Right kidney (tissue), 1 donor: ENCODE measurements around the gene MYBBP1A.

ENCODE experiments used
- DNase-seq: peaks from one replicate; pipeline ENCODE4 v3.0.0-alpha.2; 2016

MYBBP1A gene

DNA sequence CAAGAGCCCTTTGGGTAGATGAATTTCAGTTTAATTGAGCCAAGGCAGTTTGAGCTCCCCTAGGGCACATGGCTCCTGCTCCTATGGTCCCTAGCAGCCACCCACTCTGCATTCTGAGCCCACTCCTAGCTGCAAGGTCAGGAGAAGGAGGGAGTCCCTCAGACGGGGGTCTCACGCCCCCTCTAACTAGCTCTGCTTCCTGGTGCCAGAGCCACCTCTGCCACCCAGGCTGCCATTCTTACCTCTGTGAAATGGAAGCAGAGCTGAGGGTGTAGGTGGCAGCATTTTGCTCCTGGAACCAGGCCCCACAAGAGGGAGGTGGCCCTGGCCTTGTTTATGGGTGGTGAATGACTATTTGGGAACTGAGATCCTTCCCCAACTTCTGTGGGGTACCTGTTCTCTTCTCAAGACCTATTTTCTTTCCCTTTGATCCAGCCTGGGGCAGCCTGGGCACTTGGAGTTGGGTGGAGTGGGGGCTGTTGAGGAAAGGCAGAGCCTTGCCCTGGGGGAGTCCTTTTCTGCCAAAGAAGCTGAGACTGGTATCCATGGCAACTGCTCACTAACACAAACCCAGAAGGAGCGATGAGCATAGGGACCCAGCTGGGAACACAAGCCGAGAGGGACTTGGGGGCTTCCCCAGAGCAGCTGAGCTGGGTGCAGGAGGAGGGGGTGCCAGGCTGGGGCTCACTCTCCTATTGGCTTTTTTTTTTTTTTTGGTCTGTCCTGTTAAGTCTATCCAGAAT lies 51.7 kb downstream of the MYBBP1A start:
- DNase-seq = no peak

DNA sequence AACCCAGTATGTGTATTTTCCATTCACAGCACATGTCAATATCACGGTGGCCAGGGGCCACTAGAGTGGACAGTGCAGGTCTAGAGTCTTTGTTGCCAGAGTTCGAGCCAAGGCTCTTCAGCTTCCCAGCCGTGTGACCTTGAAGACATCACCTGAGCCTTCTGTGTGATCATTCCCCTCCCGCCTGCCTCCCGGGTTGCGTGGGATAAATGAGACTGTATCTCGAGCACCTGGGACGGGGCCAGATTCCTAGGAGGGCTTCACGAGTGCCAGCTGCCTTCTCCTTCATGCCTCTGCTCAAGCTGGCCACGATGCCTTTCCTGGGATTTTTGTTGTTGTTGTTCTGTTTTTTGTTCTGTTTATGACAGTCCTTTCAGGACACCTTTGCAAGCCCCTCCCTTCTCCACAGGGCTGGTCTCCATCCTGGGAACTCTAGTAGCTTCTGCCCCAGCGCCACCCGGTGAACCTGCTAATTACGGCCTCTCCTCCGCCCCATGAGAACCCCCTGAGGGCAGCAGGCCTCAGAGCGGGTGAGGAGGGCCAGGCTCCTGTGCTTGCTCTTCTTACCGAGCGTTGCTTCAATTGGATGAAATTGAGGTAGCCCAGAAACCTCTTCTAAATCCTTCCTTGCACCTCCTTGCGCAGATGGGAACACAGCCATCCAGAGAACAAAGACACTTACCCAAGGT lies 52.6 kb downstream of the MYBBP1A start:
- no peak for DNase-seq

DNA sequence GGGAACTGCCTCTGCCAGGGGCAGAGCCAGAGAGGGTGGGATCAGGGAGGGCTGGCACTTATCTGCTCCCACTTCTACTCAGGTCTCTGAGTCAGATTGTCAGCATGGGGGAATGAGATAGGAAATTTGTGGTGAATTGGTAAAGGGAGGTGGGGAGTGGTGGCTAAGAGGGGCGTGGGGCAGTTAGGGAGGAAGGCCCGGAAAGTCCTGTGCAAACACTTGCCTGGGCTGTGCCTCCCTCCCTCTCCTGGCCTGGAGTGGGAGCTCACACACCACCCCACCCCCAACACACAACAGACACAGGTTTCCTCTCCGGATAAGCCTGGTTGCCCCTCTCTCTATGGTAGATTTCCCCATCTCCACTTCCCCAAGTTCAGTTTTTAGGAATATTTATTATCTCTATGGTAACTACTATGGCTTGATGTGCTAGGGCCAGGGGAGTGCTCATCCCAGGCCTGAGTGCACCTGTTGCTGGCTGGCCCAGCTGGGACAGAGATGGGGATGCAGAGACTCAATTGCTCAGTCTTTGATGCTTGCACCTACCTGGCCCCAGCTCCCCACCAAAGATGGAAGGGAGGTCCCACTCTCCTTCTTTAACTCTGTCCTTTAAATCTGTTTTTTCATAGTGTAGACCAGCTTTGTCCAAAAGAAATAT lies 53.8 kb downstream of the MYBBP1A start:
- no peak for DNase-seq

DNA sequence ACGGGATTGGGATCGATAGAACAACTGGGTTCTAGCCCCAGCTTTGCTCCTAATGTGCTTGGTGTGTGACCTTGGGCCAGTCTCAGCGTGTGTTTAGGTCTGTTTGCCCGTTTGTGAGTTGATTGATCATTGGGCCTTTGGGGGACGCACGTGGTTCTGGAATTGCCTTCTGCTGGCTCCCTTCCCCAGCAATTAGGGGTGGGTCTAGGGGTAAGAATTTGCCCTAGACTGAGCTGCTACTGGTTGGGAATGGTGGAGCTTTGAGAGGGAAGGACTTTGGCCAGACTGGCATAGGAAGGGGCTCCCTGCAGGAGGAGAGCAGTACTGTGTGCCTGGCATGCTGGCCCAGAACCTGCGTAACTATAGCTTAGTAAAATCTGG lies 55.0 kb downstream of the MYBBP1A start:
- DNase-seq = no peak

DNA sequence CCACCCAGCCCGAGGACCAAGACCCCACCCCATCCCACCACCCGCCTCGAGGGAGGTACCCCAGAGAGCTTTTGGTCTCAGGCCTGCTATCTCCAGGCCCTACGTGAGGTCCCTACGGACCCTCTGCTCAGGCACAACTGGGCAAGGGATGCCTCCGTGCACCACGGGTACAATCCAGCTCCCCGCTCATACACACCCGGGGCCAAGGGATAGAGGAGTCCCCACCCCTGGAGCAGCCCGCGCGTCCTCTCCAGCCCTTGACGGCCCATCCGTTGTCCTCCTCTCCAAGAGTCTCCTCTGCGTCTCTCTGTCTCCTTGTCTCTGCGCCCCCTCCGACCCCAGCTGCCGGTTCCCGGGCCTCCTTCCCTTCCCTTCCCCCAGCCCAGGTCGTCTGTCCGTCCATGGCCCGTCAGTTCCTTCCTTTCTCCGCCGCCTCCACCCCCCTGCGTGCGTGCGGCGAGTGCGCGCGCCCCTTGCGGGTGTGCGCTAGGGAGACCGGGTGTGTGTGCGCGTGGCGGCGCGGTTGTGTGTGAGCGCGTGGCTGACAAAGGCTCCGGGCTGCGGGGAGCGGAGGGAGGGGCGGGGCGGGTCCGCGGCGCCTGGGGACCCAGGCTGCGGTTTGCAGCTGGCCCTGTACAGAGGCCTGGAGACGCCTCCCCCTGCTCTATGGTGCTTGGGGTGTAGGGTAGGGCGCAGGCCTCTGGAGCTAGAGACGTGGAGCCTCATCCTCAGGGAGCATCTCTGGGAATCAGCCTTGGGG lies 55.6 kb downstream of the MYBBP1A start:
- DNase-seq = peak; percentile 63

DNA sequence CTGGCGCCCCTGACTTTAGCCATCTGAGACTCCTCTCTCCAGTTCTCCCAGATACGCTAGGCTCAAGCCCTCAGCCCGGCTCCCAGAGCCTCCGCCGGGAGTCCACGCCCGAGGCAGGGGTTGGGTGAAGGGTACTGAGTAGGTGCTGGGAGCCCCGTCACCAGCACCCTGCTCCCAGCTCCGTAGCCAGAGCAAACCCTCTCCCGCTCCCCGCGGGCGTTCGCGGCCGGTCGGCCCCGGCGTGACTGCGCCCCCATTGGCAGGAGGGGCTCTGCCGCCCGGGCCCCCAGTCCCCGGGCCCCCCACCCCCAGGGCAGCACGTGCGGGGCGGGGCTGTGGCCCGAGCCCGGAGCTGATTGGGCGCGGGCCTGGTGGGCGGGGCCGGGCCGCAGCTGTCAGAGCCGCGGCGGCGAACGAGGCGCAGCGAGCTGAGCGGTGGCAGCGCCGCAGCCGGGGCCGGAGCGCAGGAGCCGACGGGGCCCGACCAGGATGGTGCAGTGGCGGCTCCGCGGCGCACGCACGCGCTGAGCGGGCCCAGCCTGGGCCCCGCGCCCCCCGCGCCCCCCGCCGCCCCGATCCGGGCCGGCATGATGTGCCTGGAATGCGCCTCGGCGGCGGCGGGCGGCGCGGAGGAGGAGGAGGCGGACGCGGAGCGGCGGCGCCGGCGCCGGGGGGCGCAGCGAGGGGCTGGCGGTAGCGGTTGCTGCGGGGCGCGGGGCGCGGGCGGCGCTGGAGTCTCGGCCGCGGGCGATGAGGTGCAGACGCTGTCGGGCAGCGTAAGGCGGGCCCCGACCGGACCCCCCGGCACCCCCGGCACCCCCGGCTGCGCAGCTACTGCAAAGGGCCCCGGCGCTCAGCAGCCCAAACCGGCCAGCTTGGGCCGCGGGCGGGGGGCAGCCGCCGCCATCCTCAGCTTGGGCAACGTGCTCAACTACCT lies 56.5 kb downstream of the MYBBP1A start, which contains the start of gene SPNS2:
TSS of gene SPNS2 (plus strand) at position 421 of the 937 bp plus-strand sequence. CDS start at position 588, 167 bp downstream.
- DNase-seq = peak; percentile 61

DNA sequence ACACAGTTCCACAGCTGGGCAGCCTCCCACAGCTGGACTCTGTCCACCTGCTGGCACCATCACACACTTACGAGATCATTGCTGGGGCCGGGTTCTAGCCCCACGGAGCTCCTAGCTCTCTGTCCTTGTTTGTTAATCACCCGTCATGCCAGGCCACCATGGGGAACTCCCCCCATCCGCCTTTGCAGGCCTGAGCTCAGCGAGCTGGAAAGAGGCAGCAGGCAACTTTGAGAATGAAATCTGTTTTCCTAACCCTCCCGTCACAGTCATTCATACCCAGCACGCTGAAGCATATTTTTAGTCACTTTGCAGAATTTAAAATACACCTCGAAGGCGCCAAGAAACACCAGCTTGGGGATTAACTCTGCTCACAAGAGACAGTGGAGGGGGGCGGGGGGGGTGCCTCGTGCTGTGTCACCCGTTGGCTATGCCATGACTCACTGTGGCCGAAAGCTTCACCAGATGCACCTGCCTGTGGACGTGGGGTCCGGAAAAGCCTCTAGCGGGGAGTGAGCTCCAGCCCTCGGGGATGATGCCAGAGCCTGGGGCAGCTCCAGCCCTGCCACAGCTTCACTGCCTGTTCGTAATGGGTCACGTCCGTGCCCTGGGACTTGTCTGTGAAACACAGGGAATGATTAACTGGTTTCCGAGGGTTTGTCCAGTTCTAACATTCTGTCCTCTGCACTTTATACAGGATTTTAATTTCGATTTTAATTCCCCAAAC lies 57.9 kb downstream of the MYBBP1A start:
- DNase-seq = peak; percentile 52

DNA sequence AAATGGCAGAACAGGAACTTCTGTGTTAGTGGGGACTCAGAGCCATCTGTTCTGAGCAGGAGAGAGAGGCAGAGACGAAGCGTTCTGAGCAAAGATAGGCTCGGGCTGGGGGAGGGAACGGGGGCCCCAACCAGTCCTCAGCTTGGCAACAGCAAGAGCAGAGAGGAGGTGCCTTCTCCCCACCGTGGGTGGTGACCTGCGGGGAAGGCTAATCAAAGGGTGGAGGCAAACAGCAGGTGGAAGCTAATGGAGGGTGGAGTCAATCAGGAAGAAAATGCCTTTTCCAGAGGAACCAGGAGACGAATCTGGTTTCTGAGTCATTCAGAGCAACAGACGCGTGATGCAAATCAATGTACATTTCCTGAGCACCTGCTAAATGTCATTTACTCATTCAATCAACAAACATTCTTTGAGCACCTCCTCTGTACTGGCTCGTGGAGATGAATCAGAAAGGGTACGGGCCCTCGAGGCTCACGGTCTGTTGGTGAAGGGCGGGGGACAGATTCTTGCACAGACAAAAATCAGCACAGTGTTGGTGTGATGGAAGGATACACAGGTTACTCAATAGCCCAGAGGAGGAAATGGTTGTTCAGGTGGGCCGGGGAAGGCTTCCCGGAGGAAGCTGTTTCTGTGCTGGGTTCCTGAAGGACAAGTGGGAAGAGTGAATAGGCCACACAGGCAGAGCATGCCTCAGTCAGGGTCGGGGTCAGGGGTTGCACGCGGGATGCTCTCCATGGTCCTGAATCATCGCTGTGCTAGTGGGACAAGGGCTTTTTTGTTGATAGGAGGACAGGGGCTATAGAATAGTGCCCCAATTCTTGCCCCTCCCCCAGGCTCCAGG lies 62.2 kb downstream of the MYBBP1A start:
- peak; percentile 69 for DNase-seq

DNA sequence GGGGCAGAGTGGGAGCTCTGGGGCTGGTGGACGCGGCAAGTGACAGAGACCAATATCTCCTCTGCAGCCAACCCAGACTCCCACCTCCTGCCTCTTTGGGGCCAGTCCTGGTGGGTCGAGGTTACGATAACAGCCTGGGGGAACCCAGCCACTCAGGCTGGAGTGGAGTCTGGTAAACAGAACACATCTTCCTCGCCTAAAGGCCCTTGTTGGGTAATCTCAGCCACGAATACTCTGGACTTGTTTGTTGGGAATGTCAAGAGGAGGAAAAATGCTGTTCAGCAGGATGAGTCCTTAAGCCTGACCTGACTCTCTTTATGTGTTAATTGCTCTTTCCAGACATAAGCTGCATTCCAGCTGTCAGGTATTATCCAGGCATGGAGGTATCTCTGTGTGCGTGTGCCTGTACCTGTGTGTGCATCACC lies 64.5 kb downstream of the MYBBP1A start:
- no peak for DNase-seq

DNA sequence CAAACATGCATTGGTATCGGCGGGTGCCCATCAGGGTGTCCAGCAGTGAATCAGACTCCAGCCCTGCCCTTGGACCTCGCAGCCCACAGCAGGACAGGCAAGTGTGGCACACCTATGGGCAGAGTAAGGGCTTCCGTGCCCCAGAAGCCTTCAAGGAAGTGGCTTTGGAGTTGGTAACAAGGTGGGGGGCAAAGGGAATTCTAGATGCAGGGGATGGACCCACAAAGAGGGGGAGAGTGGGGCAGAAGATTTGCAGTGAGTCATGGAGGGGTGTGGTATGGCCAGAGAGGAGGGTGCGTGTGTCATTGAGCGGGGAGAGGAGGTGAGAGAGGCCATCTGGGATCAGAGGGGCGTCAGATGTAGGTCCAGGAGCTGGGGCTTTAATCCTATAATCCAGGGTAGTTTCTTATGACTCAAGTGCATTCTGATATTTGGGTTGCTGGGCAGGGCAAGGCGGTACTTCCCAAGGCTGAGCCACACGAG lies 65.0 kb downstream of the MYBBP1A start:
- no peak for DNase-seq

DNA sequence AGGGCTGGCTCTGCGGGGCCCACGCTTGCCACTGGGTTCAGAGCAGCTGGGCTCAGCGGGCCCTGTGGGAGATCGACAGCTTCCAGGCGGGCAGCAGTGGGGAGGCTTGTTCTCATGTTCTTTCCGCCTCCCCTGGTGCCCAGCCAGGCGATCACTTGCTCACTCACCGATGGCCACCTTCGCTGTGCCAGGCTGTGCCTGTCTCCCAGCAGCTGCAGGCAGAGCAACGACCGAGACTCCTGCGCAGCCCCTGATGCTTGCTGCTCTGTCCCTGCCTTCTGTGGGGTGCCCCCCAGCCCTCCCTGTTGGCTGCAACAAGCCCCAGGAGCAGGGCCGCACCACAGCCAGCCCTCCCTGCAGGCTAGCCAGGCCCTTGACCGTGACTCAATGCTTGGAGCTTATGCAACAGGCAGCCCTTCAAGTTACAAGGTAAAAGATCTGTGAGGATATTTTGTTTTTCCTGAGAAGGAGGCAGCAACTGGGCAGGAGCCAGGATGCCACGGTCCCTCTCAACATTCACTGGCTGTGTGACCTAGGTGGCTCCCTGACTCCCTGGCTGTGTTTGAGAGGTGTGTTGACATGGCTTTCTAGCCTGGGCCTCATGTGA lies 66.1 kb downstream of the MYBBP1A start:
- DNase-seq = peak; percentile 56
